ENCODE results near the gene NIF3L1. TPM values are rescaled to one million over a fixed set of nuclear protein-coding genes. Genes with fewer than 3 reads are reported as not detected.

Gene NIF3L1
- total and polyA plus RNA-seq, 10 of the 15 experiments (the other 5 are each of a cell fraction or from before 2014, with no cell fraction given): 27.6 to 95.9 (median 53.8) TPM

GRCh38 chr2:200888704-200889625 lies at the start of gene NIF3L1, which contains the start of gene PPIL3 (continued):
- TF ChIP-seq ZNF687 (IDR thresholded peaks at IDR 0.05) (no peak; the same call in none of the 2 replicates), NR2C2 (IDR thresholded peaks at IDR 0.05; ENCODE audit: borderline replicate concordance, control insufficient read depth, insufficient read length, low read depth) (no peak), CHD2 (IDR thresholded peaks at IDR 0.05; ENCODE audit: borderline replicate concordance, low read depth, low read length) (no peak), RBBP5 (conservative IDR thresholded peaks at IDR 0.05) (no peak), CEBPB (IDR thresholded peaks at IDR 0.05; ENCODE audit: borderline replicate concordance in 1 of 2, low read depth in 2 of 2, low read length in 2 of 2) (no peak), CBFB (IDR thresholded peaks at IDR 0.05; ENCODE audit: low read depth) (peak; percentile 48; the same call in 1 of the 2 replicates), FOXK2 (IDR thresholded peaks at IDR 0.05) (no peak; the same call in none of the 2 replicates), SMAD1 (IDR thresholded peaks at IDR 0.05; ENCODE audit: low read depth, partially characterized antibody) (peak; percentile 24), EP300 (IDR thresholded peaks at IDR 0.05; ENCODE audit: borderline replicate concordance in 1 of 2, control insufficient read depth in 1 of 2, low read depth in 2 of 2, low read length in 2 of 2) (peak in 1 of 2 experiments; percentile 64; a peak in 2 of 4 replicates), E4F1 (IDR thresholded peaks at IDR 0.05; ENCODE audit: borderline replicate concordance, partially characterized antibody) (peak; percentile 58), HDGF (IDR thresholded peaks at IDR 0.05) (no peak), E2F4 (IDR thresholded peaks at IDR 0.05; ENCODE audit: low read depth, low read length) (peak; percentile 87), IKZF1 (conservative IDR thresholded peaks at IDR 0.05) (peak; percentile 86), YBX1 (IDR thresholded peaks at IDR 0.05) (no peak), ESRRA (IDR thresholded peaks at IDR 0.05; ENCODE audit: low read length) (peak; percentile 70; the same call in 1 of the 2 replicates), JUND (IDR thresholded peaks at IDR 0.05; ENCODE audit: low read depth, low read length) (0 out of 2 replicates have a peak, but pooled peaks have one; percentile 9)
- TF ChIP-seq, protein P1, sequence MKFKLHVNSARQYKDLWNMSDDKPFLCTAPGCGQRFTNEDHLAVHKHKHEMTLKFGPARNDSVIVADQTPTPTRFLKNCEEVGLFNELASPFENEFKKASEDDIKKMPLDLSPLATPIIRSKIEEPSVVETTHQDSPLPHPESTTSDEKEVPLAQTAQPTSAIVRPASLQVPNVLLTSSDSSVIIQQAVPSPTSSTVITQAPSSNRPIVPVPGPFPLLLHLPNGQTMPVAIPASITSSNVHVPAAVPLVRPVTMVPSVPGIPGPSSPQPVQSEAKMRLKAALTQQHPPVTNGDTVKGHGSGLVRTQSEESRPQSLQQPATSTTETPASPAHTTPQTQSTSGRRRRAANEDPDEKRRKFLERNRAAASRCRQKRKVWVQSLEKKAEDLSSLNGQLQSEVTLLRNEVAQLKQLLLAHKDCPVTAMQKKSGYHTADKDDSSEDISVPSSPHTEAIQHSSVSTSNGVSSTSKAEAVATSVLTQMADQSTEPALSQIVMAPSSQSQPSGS (IDR thresholded peaks at IDR 0.05; ENCODE audit: low read length): peak; percentile 77
- TF ChIP-seq, protein P2, sequence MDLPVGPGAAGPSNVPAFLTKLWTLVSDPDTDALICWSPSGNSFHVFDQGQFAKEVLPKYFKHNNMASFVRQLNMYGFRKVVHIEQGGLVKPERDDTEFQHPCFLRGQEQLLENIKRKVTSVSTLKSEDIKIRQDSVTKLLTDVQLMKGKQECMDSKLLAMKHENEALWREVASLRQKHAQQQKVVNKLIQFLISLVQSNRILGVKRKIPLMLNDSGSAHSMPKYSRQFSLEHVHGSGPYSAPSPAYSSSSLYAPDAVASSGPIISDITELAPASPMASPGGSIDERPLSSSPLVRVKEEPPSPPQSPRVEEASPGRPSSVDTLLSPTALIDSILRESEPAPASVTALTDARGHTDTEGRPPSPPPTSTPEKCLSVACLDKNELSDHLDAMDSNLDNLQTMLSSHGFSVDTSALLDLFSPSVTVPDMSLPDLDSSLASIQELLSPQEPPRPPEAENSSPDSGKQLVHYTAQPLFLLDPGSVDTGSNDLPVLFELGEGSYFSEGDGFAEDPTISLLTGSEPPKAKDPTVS (IDR thresholded peaks at IDR 0.05; ENCODE audit: low read depth, low read length): no peak
